Thyroid gland (tissue), 4 donors: ENCODE results near the gene SLC1A5. TPM values are rescaled to one million over a fixed set of nuclear protein-coding genes. Genes with fewer than 3 reads are reported as not detected.
A peak's percentile ranks its signal among the peaks of the same experiment; 100 is the strongest.
"Not testable (repeated sequence)": the region's sequence is repeated elsewhere in the genome, so short reads cannot be mapped to it uniquely, and the experiment has no call there.

ENCODE experiments used
- DNase-seq, 2 donors: peaks; one replicate each; pipeline ENCODE4 v3.0.0-alpha.2; 2019
- H3K27ac ChIP-seq, 3 donors: fragments of 200-600 bp; sonication (generic); 1 replicate in 2 of 3; 2 replicates in 1 of 3; pipeline ENCODE4 v1.5.1; 2016 to 2019; ENCODE audit warnings: mild to moderate bottlenecking in 1 of 3, moderate library complexity in 1 of 3
- H3K27me3 ChIP-seq: fragments of 200-600 bp; sonication (generic); one replicate; pipeline ENCODE4 v1.5.1; 2019
- H3K36me3 ChIP-seq, 2 donors: fragments of 200-600 bp; sonication (generic); one replicate each; pipeline ENCODE4 v1.5.1; 2016 to 2019
- H3K4me1 ChIP-seq, 2 donors: fragments of 200-600 bp; sonication (generic); one replicate each; pipeline ENCODE4 v1.5.1; 2017 to 2019
- H3K4me3 ChIP-seq, 3 donors: fragments of 200-600 bp; sonication (generic); replicated peaks in 1 of 3; 1 replicate in 2 of 3; 2 replicates in 1 of 3; pipeline ENCODE4 v1.5.1; 2016; ENCODE audit warnings: mild to moderate bottlenecking in 1 of 3
- H3K9me3 ChIP-seq: fragments of 200-600 bp; sonication (generic); one replicate; pipeline ENCODE4 v1.5.1; 2017
- POLR2A ChIP-seq, 2 donors: fragments of 450-650 bp; IDR thresholded peaks; one replicate each; pipeline ENCODE4 v1.6.1; 2017; ENCODE audit warnings: antibody characterized with exemption in 2 of 2, mild to moderate bottlenecking in 2 of 2, moderate library complexity in 1 of 2
- WGBS, 2 donors: methylation state at CpG; one replicate each; pipeline ENCODE4 v1.1.5; 2017; 5-methylcytosine and 5-hydroxymethylcytosine counted together
- intact Hi-C: fragments of 100-400 bp; cut with DNase I; formaldehyde crosslinking; loops from one replicate; pipeline ENCODE4 v1.15.1; 2023
- total RNA-seq, 4 donors: library from RNA; depleted of rRNA; stranded (reverse); fragments of >200 nt; gene quantifications; one replicate each; pipeline ENCODE4 v1.2.3, GENCODE V29; 2016
- TF ChIP-seq, protein P1 (sequence below), 6 experiments: fragments of 200-600 bp in 3 of 6; fragments of 450-650 bp in 3 of 6; sonication (generic) in 3 of 6; IDR thresholded peaks; one replicate each; pipeline ENCODE4 v1.5.1; 2016 to 2019; ENCODE audit warnings: antibody characterized with exemption in 6 of 6, mild to moderate bottlenecking in 2 of 6, inconsistent platforms in 1 of 6, moderate library complexity in 1 of 6

The SLC1A5 gene
- total RNA-seq, 4 donors from 2014 or later: 9.3 to 18.5 (median 11.8) TPM

DNA sequence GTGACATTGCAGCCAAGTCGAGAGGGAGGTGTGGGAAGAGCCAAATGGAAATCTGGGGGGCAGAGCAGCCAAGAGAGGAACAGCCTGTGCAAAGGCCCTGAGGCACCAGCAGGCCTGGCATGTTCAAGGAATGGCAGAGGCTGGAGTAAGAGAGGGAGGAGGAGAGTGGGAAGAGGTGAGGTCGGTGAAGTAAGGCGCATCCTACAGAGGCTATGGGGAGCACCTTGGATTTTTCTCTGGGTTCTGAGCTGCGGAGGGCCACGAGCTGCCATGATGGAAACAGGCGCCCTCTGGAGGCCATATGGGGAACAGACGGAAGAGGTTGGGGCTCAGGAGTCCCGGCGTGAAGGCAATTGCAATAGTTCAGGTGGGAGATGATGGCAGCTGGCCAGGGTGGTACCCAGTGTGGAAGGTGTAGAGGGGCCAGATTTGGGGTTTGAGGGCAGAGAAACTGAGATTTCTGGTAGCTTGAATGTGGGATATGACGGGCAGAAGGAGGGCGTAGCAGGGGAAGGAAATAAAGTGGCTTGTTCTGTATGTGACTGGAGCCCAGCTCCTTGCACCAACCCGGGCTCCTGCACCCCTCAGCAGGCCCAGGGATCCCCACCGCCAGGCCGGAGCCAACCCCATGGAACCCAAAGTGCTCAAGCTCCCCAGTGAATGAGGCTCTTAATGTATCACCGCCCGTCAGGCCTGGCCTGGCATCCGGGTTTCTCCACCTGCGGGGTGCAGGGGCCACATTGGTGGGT, 21.7 kb downstream of the SLC1A5 start:
- 57 to 60% methylated on average over 18 of the region's 18 CpGs for WGBS, 2 donors
- Histone ChIP-seq H3K9me3 (no peaks in the 10 kb centered on the region), H3K4me1 (no peaks in the 10 kb centered on the region), H3K36me3 (no peaks in the 10 kb centered on the region), H3K27ac (no peak overlapping the region), H3K4me3 (no peak overlapping the region), H3K27me3 (no peaks in the 10 kb centered on the region)
- intact Hi-C loops: no loop called here
- peak; percentile 23 to 36 for DNase-seq
- TF ChIP-seq POLR2A (IDR thresholded peaks at IDR 0.05): no peak
- TF ChIP-seq, protein P1, sequence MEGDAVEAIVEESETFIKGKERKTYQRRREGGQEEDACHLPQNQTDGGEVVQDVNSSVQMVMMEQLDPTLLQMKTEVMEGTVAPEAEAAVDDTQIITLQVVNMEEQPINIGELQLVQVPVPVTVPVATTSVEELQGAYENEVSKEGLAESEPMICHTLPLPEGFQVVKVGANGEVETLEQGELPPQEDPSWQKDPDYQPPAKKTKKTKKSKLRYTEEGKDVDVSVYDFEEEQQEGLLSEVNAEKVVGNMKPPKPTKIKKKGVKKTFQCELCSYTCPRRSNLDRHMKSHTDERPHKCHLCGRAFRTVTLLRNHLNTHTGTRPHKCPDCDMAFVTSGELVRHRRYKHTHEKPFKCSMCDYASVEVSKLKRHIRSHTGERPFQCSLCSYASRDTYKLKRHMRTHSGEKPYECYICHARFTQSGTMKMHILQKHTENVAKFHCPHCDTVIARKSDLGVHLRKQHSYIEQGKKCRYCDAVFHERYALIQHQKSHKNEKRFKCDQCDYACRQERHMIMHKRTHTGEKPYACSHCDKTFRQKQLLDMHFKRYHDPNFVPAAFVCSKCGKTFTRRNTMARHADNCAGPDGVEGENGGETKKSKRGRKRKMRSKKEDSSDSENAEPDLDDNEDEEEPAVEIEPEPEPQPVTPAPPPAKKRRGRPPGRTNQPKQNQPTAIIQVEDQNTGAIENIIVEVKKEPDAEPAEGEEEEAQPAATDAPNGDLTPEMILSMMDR (IDR thresholded peaks at IDR 0.05): peak in 5 of 6 experiments; percentile 24 to 70 (median 46)

DNA sequence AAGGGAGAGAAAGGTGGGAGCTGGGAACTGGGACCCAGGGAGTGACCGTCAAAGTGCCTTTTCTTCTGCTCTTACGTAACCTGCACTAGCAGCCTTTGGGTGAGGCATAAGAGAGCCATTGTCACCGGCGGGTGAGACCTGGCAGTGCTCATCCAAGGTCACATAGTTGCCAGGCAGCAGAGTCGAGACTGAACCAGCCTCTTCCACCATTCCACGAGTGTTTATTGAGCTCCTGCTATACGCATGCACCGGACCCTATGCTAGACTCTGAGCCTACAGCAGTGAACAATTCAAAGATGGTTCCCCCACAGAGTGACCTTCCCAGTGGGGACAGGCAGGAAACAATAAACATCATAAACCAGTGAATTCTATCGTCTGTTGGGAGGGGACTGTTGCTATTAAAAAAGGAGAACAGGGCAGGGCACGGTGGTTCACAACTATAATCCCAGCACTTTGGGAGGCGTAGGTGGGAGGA, 23.5 kb downstream of the SLC1A5 start:
- H3K4me1 ChIP-seq: no peaks in the 10 kb centered on the region
- H3K9me3 ChIP-seq: no peaks in the 10 kb centered on the region
- H3K27ac ChIP-seq: no peak overlapping the region
- no peak overlapping the region for H3K4me3 ChIP-seq
- no peaks in the 10 kb centered on the region for H3K36me3 ChIP-seq
- DNase-seq: no peak
- intact Hi-C loops: no loop called here
- H3K27me3 ChIP-seq: no peaks in the 10 kb centered on the region
- WGBS, 2 donors: 56 to 83% methylated on average over 11 of the region's 11 CpGs
- TF ChIP-seq, protein P1 (IDR thresholded peaks at IDR 0.05): no peak
- no peak for TF ChIP-seq POLR2A (IDR thresholded peaks at IDR 0.05)

DNA sequence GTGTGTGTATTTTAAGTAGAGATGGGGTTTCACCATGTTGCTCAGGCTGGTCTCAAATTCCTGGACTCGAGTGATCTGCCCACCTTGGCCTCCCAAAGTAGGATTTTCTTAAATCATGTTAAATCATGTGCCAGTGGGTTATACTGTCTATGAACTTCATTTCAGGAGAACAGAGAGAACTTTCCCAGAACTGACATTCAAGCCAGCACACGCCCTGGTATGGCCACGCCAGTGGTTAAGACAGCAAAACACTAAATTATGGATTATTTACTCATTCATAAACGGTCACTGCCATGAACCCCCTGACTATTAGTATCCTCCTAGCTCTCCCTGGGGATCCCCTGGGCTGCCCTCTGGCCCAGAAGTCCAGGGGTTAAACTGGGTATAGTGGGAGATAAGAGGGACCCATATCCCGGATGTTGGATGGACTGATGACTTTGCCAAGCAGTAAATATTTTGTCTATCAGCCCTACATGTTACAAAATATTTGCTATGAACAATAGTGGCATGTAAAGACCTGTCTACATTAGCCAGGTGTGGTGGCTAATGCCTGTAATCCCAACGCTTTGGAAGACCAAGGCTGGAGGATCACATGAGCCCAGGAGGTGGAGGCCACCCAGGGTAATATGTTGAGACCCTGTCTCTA, 26.0 kb downstream of the SLC1A5 start:
- intact Hi-C loops: no loop called here
- H3K27ac ChIP-seq: no peak overlapping the region
- DNase-seq: no peak

DNA sequence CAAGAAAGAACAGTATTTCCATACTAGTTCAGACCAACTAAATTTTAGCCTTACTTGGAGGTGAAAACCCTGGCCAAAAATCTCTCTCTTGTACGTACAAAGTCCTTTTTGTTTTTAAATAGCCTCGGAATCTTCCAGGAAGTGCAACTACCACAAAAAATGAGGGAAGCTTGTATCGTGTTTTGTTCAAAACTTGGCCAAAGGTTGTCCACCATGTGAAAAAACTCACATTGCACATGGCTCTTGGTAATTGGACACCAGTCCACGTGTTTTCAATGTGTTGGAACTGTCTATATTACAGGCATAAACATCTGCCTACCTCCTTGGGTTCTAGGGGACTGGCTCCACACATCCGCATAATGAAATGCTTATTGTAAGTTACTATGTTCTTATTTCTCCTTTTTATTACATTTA, 27.0 kb downstream of the SLC1A5 start:
- peaks cover 0 to 4% of the 10 kb centered on the region in 2 donors for H3K4me1 ChIP-seq
- intact Hi-C loops: no loop called here
- TF ChIP-seq, protein P1 (IDR thresholded peaks at IDR 0.05): no peak
- no peak for TF ChIP-seq POLR2A (IDR thresholded peaks at IDR 0.05)
- H3K27ac ChIP-seq: no peak overlapping the region
- no peaks in the 10 kb centered on the region for H3K9me3 ChIP-seq
- 44 to 66% methylated on average over 5 of the region's 5 CpGs for WGBS, 2 donors
- no peak overlapping the region for H3K4me3 ChIP-seq
- peaks cover 0 to 5% of the 10 kb centered on the region in 2 donors for H3K36me3 ChIP-seq
- no peaks in the 10 kb centered on the region for H3K27me3 ChIP-seq
- DNase-seq: no peak

More for the DNA sequence above, 26.0 kb downstream of the SLC1A5 start:
- Histone ChIP-seq H3K27me3 (no peaks in the 10 kb centered on the region), H3K4me3 (no peak overlapping the region), H3K4me1 (peaks cover 0 to 4% of the 10 kb centered on the region in 2 donors), H3K9me3 (no peaks in the 10 kb centered on the region), H3K36me3 (no peaks in the 10 kb centered on the region)
- 87 to 93% methylated on average over 6 of the region's 6 CpGs for WGBS, 2 donors
- TF ChIP-seq, protein P1 (IDR thresholded peaks at IDR 0.05): no peak
- no peak for TF ChIP-seq POLR2A (IDR thresholded peaks at IDR 0.05)

DNA sequence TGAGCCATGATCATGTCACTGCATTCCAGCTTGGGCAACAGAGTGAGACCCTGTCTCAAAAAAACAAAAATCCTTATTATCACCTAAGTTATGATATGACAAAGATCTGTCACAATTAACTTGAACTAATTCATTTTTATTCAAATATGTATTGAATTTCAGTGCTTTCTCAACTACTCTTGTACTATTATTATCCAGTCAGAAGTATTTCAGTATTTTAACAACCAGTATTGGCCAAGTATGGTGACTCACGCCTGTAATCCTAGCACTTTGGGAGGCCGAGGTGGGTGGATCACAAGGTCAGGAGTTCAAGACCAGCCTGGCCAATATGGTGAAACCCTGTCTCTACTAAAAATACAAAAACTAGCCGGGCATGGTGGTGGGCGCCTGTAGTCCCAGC, 27.5 kb downstream of the SLC1A5 start:
- H3K4me1 ChIP-seq, H3K36me3 ChIP-seq, H3K9me3 ChIP-seq, H3K27me3 ChIP-seq, DNase-seq, intact Hi-C loops, H3K27ac ChIP-seq, H3K4me3 ChIP-seq: not testable (repeated sequence)
- 78 to 82% methylated on average over 4 of the region's 4 CpGs for WGBS, 2 donors
